ENCODE measurements around the gene RNF180. TPM values are rescaled to one million over a fixed set of nuclear protein-coding genes. Genes with fewer than 3 reads are reported as not detected.
"Not testable (repeated sequence)": the region's sequence is repeated elsewhere in the genome, so short reads cannot be mapped to it uniquely, and the experiment has no call there.

The RNF180 gene
- total and polyA plus RNA-seq, 10 of the 15 experiments (the other 5 are each of a cell fraction or from before 2014, with no cell fraction given): 0.16 to 1.2 (median 0.73) TPM

DNA sequence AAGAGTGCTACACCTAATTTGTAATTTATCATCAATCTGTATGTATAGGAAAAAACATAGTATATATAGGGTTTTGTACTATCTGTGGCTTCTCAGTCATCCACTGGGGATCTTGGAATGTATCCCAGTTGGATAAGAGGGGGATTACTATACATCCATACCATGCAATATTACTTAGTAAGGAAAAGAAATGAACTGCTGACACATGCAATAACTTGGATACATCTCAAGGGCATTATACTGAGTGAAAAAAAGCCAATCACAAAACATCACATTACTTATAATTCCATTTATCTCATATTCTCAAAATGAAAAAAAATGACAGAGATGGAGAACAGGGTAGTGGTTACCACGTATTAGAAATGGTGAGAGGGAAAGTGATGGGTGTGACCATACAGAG is 231.9 kb downstream of the RNF180 start (continued):
- TF ChIP-seq, protein P1, sequence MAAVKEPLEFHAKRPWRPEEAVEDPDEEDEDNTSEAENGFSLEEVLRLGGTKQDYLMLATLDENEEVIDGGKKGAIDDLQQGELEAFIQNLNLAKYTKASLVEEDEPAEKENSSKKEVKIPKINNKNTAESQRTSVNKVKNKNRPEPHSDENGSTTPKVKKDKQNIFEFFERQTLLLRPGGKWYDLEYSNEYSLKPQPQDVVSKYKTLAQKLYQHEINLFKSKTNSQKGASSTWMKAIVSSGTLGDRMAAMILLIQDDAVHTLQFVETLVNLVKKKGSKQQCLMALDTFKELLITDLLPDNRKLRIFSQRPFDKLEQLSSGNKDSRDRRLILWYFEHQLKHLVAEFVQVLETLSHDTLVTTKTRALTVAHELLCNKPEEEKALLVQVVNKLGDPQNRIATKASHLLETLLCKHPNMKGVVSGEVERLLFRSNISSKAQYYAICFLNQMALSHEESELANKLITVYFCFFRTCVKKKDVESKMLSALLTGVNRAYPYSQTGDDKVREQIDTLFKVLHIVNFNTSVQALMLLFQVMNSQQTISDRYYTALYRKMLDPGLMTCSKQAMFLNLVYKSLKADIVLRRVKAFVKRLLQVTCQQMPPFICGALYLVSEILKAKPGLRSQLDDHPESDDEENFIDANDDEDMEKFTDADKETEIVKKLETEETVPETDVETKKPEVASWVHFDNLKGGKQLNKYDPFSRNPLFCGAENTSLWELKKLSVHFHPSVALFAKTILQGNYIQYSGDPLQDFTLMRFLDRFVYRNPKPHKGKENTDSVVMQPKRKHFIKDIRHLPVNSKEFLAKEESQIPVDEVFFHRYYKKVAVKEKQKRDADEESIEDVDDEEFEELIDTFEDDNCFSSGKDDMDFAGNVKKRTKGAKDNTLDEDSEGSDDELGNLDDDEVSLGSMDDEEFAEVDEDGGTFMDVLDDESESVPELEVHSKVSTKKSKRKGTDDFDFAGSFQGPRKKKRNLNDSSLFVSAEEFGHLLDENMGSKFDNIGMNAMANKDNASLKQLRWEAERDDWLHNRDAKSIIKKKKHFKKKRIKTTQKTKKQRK (IDR thresholded peaks at IDR 0.05; ENCODE audit: low read depth, low read length): no peak
- TF ChIP-seq NR2C1 (IDR thresholded peaks at IDR 0.05) (no peak), NR2F1 (conservative IDR thresholded peaks at IDR 0.05) (no peak), ASH2L (IDR thresholded peaks at IDR 0.05; ENCODE audit: borderline replicate concordance, low read depth) (no peak), POLR2A (IDR thresholded peaks at IDR 0.05; ENCODE audit: low read depth, low read length) (no peak)

DNA sequence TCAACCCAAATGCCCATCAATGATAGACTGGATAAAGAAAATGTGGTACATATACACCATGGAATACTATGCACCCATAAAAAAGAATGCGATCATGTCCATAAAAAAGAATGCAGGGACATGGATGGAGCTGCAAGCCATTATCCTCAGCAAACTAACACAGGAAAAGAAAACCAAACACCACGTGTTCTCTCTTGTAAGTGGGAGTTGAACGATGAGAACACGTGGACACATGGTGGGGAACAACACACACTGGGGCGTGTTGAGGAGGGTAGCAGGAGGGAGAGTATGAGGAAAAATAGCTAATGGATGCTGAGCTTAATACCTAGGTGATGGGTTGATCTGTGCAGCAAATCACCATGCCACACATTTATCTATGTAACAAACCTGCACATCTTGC is 233.1 kb downstream of the RNF180 start:
- in situ Hi-C loops (cut with MboI); POLR2A ChIA-PET; H3K79me2 ChIP-seq (ENCODE audit: control insufficient read depth, insufficient read depth, low read length); SMC1A ChIA-PET (ENCODE audit: uncharacterized antibody, unreplicated experiment); H3K27me3 ChIP-seq (replicated peaks in 1 of 2; ENCODE audit: control insufficient read depth in 2 of 2, insufficient read depth in 2 of 2, low read length in 1 of 2); RAD21 ChIA-PET (ENCODE audit: unreplicated experiment); H3K9ac ChIP-seq (ENCODE audit: control insufficient read depth, insufficient read depth, low read length); H4K20me1 ChIP-seq (ENCODE audit: control insufficient read depth, insufficient read depth); H3K4me2 ChIP-seq (ENCODE audit: control insufficient read depth, insufficient read depth); H3K27ac ChIP-seq (ENCODE audit: control insufficient read depth, insufficient read depth); BruUV-seq (replicated peaks); H3K4me3 ChIP-seq; H3K4me1 ChIP-seq (ENCODE audit: control insufficient read depth, insufficient read depth, low read length); H3K36me3 ChIP-seq (ENCODE audit: control insufficient read depth in 2 of 2, insufficient read depth in 2 of 2, low read length in 1 of 2); DNase-seq (ENCODE audit: low read depth, low spot score); H3K9me3 ChIP-seq (replicated peaks; ENCODE audit: control insufficient read depth, insufficient read depth, low read length); intact Hi-C loops (cut with micrococcal nuclease; ENCODE audit: unreplicated experiment); ATAC-seq; H2AFZ ChIP-seq (ENCODE audit: control insufficient read depth, low read depth, low read length); FAIRE-seq: not testable (repeated sequence)
- CTCF ChIA-PET: interaction anchor here (1.4 kb wide), 1 partner anchor 250 kb away, joined by 3 read pairs; no protein-coding TSS in a partner anchor
- 52% methylated on average over 5 of the region's 5 CpGs for WGBS (ENCODE audit: insufficient coverage, insufficient replicate concordance, low lambda C conversion rate, missing lambda C conversion rate)

DNA sequence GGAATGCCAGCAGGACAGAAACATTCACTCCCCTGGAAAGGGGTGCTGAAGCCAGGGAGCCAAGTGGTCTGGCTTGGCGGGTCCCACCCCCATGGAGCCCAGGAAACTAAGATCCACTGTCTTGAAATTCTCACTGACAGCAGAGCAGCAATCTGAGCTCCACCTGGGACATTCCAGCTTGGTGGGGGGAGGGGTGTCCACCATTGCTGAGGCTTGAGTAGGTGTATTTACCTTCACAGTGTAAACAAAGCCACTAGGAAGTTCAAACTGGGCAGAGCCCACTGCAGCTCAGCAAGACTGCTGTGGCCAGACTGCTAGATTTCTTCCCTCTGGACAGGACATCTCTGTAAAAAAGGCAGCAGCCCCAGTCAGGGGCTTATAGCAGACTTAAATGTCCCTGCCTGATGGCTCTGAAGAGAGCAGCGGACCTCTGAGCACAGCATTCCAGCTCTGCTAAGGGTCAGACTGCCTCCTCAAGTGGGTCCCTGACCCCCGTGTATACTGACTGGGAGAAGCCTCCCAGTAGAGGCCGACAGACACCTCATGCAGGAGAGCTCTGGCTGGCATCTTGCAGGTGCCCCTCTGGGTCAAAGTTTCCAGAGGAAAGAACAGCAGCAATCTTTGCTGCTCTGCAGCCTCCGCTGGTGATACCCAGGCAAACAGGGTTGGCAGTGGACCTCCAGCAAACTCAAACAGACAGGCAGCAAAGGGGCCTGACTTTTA is 241.6 kb downstream of the RNF180 start:
- H2AFZ ChIP-seq (ENCODE audit: control insufficient read depth, low read depth, low read length); ATAC-seq; H3K27ac ChIP-seq (ENCODE audit: control insufficient read depth, insufficient read depth); SMC1A ChIA-PET (ENCODE audit: uncharacterized antibody, unreplicated experiment); POLR2A ChIA-PET; H3K4me3 ChIP-seq; intact Hi-C loops (cut with micrococcal nuclease; ENCODE audit: unreplicated experiment); H3K79me2 ChIP-seq (ENCODE audit: control insufficient read depth, insufficient read depth, low read length); DNase-seq (ENCODE audit: low read depth, low spot score); H3K4me2 ChIP-seq (ENCODE audit: control insufficient read depth, insufficient read depth); BruUV-seq (replicated peaks); H4K20me1 ChIP-seq (ENCODE audit: control insufficient read depth, insufficient read depth); H3K9me3 ChIP-seq (replicated peaks; ENCODE audit: control insufficient read depth, insufficient read depth, low read length); in situ Hi-C loops (cut with MboI); CTCF ChIA-PET; H3K36me3 ChIP-seq (ENCODE audit: control insufficient read depth in 2 of 2, insufficient read depth in 2 of 2, low read length in 1 of 2); FAIRE-seq; H3K27me3 ChIP-seq (replicated peaks in 1 of 2; ENCODE audit: control insufficient read depth in 2 of 2, insufficient read depth in 2 of 2, low read length in 1 of 2); H3K4me1 ChIP-seq (ENCODE audit: control insufficient read depth, insufficient read depth, low read length); H3K9ac ChIP-seq (ENCODE audit: control insufficient read depth, insufficient read depth, low read length): not testable (repeated sequence)
- 0% methylated on average over 5 of the region's 5 CpGs for WGBS (ENCODE audit: insufficient coverage, insufficient replicate concordance, low lambda C conversion rate, missing lambda C conversion rate)
- RAD21 ChIA-PET (ENCODE audit: unreplicated experiment): interaction anchor here (1.2 kb wide), 1 partner anchor 260 kb away, joined by 5 read pairs; no protein-coding TSS in a partner anchor
